SK-N-SH treated with all-trans-retinoic acid at 6 μM for 48 hours (cell line): ENCODE measurements around the gene SMAD3.

Experiments used
- BACH2 ChIP-seq: fragments of 250-450 bp; sonication (Bioruptor Pico); IDR thresholded peaks from 2 replicates; pipeline ENCODE4 v1.9.0; 2021; ENCODE audit warnings: mild to moderate bottlenecking, borderline replicate concordance
- ESRRG ChIP-seq: fragments of 250-450 bp; sonication (Bioruptor Pico); IDR thresholded peaks from 2 replicates; pipeline ENCODE4 v1.6.1; 2021; ENCODE audit warnings: mild to moderate bottlenecking
- ISL1 ChIP-seq: fragments of 250-450 bp; sonication (Bioruptor Pico); IDR thresholded peaks from 2 replicates; pipeline ENCODE4 v2.1.2; 2022; ENCODE audit warnings: mild to moderate bottlenecking, moderate library complexity
- PATZ1 ChIP-seq: fragments of 250-450 bp; sonication (Bioruptor Pico); IDR thresholded peaks from 2 replicates; pipeline ENCODE4 v1.8.0; 2020; ENCODE audit warnings: mild to moderate bottlenecking, moderate library complexity, borderline replicate concordance
- RARB ChIP-seq: fragments of 250-450 bp; sonication (Bioruptor Pico); IDR thresholded peaks from 2 replicates; pipeline ENCODE4 v1.8.0; 2021; ENCODE audit warnings: mild to moderate bottlenecking, moderate library complexity
- TSHZ2 ChIP-seq: fragments of 250-450 bp; sonication (Bioruptor Pico); IDR thresholded peaks from 2 replicates; pipeline ENCODE4 v1.5.0; 2020; ENCODE audit warnings: mild to moderate bottlenecking, moderate library complexity
- ZC3H10 ChIP-seq: fragments of 250-450 bp; sonication (Bioruptor Pico); IDR thresholded peaks from 2 replicates; pipeline ENCODE4 v1.5.1; 2021; ENCODE audit warnings: mild to moderate bottlenecking, moderate library complexity
- ZFP3 ChIP-seq: fragments of 250-450 bp; sonication (Bioruptor Pico); IDR thresholded peaks from 2 replicates; pipeline ENCODE4 v1.5.0; 2020; ENCODE audit warnings: mild to moderate bottlenecking, moderate library complexity

GRCh38 chr15:67037694-67038093 lies 27.7 kb upstream of the SMAD3 start:
- no peak for TF ChIP-seq BACH2 (CRISPR knock-in tag)
- no peak for TF ChIP-seq ZFP3 (CRISPR knock-in tag)
- no peak for TF ChIP-seq PATZ1 (CRISPR knock-in tag)
- TF ChIP-seq TSHZ2, result no peak
- no peak for TF ChIP-seq RARB (CRISPR knock-in tag)
- no peak for TF ChIP-seq ESRRG
- no peak for TF ChIP-seq ZC3H10 (CRISPR knock-in tag)
- TF ChIP-seq ISL1 (CRISPR knock-in tag), result no peak
